HCT116 (cell line): ENCODE data around the gene INO80C. TPM values are rescaled to one million over a fixed set of nuclear protein-coding genes. Genes with fewer than 3 reads are reported as not detected.

Experiments
- ATAC-seq: fragments of 200-7000 bp; cut with Tn5 transposase; 2 replicates; pipeline ENCODE4 v1.9.1; 2020; ENCODE audit warnings: mild to moderate bottlenecking, moderate library complexity
- BruUV-seq: library from RNA; stranded (reverse); fragments of 400-500 nt; replicated peaks from 2 replicates; lab custom pipeline; 2021; lab: Mats Ljungman, UMichigan
- CTCF ChIA-PET: fragments of 300-600 bp; sonication (Branson Sonifier 250); formaldehyde crosslinking; loops from one replicate; lab custom pipeline; 2021; ENCODE audit warnings: antibody characterized with exemption; lab: Charles Lee
- POLR2A ChIA-PET: fragments of 300-600, 350-600 bp; sonication (Branson Sonifier 250); formaldehyde crosslinking; loops from one replicate; lab custom pipeline; 2021; ENCODE audit warnings: antibody characterized with exemption; lab: Charles Lee
- RAD21 ChIA-PET, 2 experiments: fragments of 300-600 bp; sonication (Branson Sonifier 250); formaldehyde crosslinking; loops; one replicate each; lab custom pipeline; 2023; ENCODE audit warnings: low total read pairs in 2 of 2; ENCODE audit not compliant: uncharacterized antibody in 2 of 2, unreplicated experiment in 2 of 2, low non-redundant PET in 1 of 2; lab: Charles Lee
- DNase-seq: peaks from one replicate; pipeline ENCODE4 v3.0.0-alpha.2; 2010; ENCODE audit warnings: low read depth, low spot score
- H2AFZ ChIP-seq: fragments of 200-600 bp; shearing (Covaris generic), sonication (generic); 2 replicates; pipeline ENCODE4 v1.6.1; 2017; ENCODE audit warnings: low read depth, mixed run types, mixed read lengths, antibody characterized with exemption, low read length; ENCODE audit not compliant: poor library complexity, severe bottlenecking
- H3K27ac ChIP-seq: 2 replicates; pipeline ENCODE4 v1.5.1; 2012; ENCODE audit warnings: low read depth, low read length
- H3K27me3 ChIP-seq: fragments of 200-600 bp; sonication (generic); 2 replicates; pipeline ENCODE4 v1.6.1; 2016; ENCODE audit warnings: mixed run types, low read length, mixed read lengths; ENCODE audit not compliant: insufficient read depth
- H3K36me3 ChIP-seq, 2 experiments: fragments of 200-500 bp in 1 of 2; fragments of 200-600 bp in 1 of 2; sonication (Bioruptor generic) in 1 of 2; sonication (generic) in 1 of 2; 2 replicates each; pipeline versions ENCODE4 v1.5.1 to v1.6.1; 2014 to 2016; ENCODE audit warnings: low read length in 2 of 2, inconsistent platforms in 1 of 2, mixed read lengths in 1 of 2, mixed run types in 1 of 2; ENCODE audit not compliant: insufficient read depth in 2 of 2, control insufficient read depth in 1 of 2
- H3K4me1 ChIP-seq, 2 experiments: fragments of 200-600 bp in 1 of 2; sonication (generic) in 1 of 2; 2 replicates each; pipeline versions ENCODE4 v1.5.1 to v1.6.1; 2012 to 2017; ENCODE audit warnings: low read length in 2 of 2, inconsistent platforms in 1 of 2, mild to moderate bottlenecking in 1 of 2, mixed read lengths in 1 of 2, mixed run types in 1 of 2, moderate library complexity in 1 of 2; ENCODE audit not compliant: insufficient read depth in 2 of 2, control insufficient read depth in 1 of 2
- H3K4me2 ChIP-seq: fragments of 200-600 bp; sonication (generic); 2 replicates; pipeline ENCODE4 v1.6.1; 2017; ENCODE audit warnings: mixed run types, low read length, mixed read lengths
- H3K4me3 ChIP-seq, 2 experiments: fragments of 200-600 bp in 1 of 2; sonication (generic) in 1 of 2; replicated peaks in 1 of 2; 2 replicates each; pipeline ENCODE4 v1.5.1; 2011 to 2016; ENCODE audit warnings: low read length in 2 of 2, control low read depth in 1 of 2, low read depth in 1 of 2, mild to moderate bottlenecking in 1 of 2, mixed read lengths in 1 of 2, mixed run types in 1 of 2
- H3K79me2 ChIP-seq: fragments of 200-600 bp; sonication (generic); 2 replicates; pipeline ENCODE4 v1.6.1; 2017; ENCODE audit warnings: mild to moderate bottlenecking, mixed run types, low read length, moderate library complexity, mixed read lengths; ENCODE audit not compliant: insufficient read depth
- H3K9ac ChIP-seq: fragments of 200-600 bp; sonication (generic); 2 replicates; pipeline ENCODE4 v1.6.1; 2016; ENCODE audit warnings: low read length, mixed read lengths
- H3K9me2 ChIP-seq: fragments of 200-600 bp; sonication (generic), shearing (Covaris generic); 2 replicates; pipeline ENCODE4 v1.6.1; 2017; ENCODE audit warnings: mixed run types, mild to moderate bottlenecking, moderate library complexity; ENCODE audit not compliant: insufficient read depth
- H3K9me3 ChIP-seq, 2 experiments: fragments of 200-500 bp in 1 of 2; fragments of 200-600 bp in 1 of 2; sonication (Bioruptor generic) in 1 of 2; sonication (generic) in 1 of 2; 2 replicates each; pipeline ENCODE4 v1.6.1; 2014 to 2017; ENCODE audit warnings: low read length in 2 of 2, mixed read lengths in 2 of 2, inconsistent platforms in 1 of 2, low read depth in 1 of 2, mild to moderate bottlenecking in 1 of 2, mixed run types in 1 of 2, moderate library complexity in 1 of 2; ENCODE audit not compliant: control insufficient read depth in 1 of 2, insufficient read depth in 1 of 2
- H4K20me1 ChIP-seq: fragments of 200-600 bp; sonication (generic), shearing (Covaris generic); 2 replicates; pipeline ENCODE4 v1.6.1; 2017; ENCODE audit warnings: mixed run types, mild to moderate bottlenecking, moderate library complexity; ENCODE audit not compliant: insufficient read depth
- ATF3 ChIP-seq: IDR thresholded peaks from 2 replicates; pipeline ENCODE4 v1.6.1; 2012
- CBX3 ChIP-seq: IDR thresholded peaks from 2 replicates; pipeline ENCODE4 v1.6.1; 2012; ENCODE audit warnings: low read depth
- CEBPB ChIP-seq: IDR thresholded peaks from 2 replicates; pipeline ENCODE4 v1.6.1; 2012; ENCODE audit warnings: low read depth
- EGR1 ChIP-seq: IDR thresholded peaks from 2 replicates; pipeline ENCODE4 v1.6.1; 2012; ENCODE audit warnings: low read depth
- FOSL1 ChIP-seq: IDR thresholded peaks from 2 replicates; pipeline ENCODE4 v1.6.1; 2012; ENCODE audit warnings: low read depth
- JUND ChIP-seq: IDR thresholded peaks from 2 replicates; pipeline ENCODE4 v1.6.1; 2012
- POLR2A ChIP-seq: IDR thresholded peaks from 2 replicates; pipeline ENCODE4 v1.7.0; 2011; ENCODE audit warnings: borderline replicate concordance; ENCODE audit not compliant: insufficient read depth, insufficient read length; ENCODE audit errors: extremely low read depth
- RAD21 ChIP-seq: IDR thresholded peaks from 2 replicates; pipeline ENCODE4 v1.6.1; 2012; ENCODE audit warnings: low read depth, mild to moderate bottlenecking
- REST ChIP-seq: IDR thresholded peaks from 2 replicates; pipeline ENCODE4 v1.6.1; 2012; ENCODE audit warnings: low read depth
- SIN3A ChIP-seq: IDR thresholded peaks from 2 replicates; pipeline ENCODE4 v1.6.1; 2012; ENCODE audit warnings: low read depth
- SP1 ChIP-seq: IDR thresholded peaks from 2 replicates; pipeline ENCODE4 v1.6.1; 2012; ENCODE audit warnings: low read depth
- SRF ChIP-seq: IDR thresholded peaks from 2 replicates; pipeline ENCODE4 v1.6.1; 2012; ENCODE audit warnings: low read depth
- TCF7L2 ChIP-seq: IDR thresholded peaks from 2 replicates; pipeline ENCODE4 v1.7.0; 2011; ENCODE audit warnings: borderline replicate concordance, inconsistent platforms; ENCODE audit not compliant: insufficient read depth, insufficient read length; ENCODE audit errors: extremely low read depth
- YY1 ChIP-seq: IDR thresholded peaks from 2 replicates; pipeline ENCODE4 v1.6.1; 2011; ENCODE audit warnings: low read length, low read depth, moderate library complexity, mild to moderate bottlenecking; ENCODE audit not compliant: insufficient replicate concordance; ENCODE audit errors: extremely low read depth
- ZNF274 ChIP-seq: fragments of 200-500 bp; sonication (Bioruptor generic); IDR thresholded peaks from 2 replicates; pipeline ENCODE4 v1.6.1; 2014; ENCODE audit warnings: mild to moderate bottlenecking, low read depth, low read length, inconsistent platforms
- intact Hi-C: fragments of 100-400 bp; cut with micrococcal nuclease; formaldehyde crosslinking; loops from 2 replicates; pipeline ENCODE4 v1.10.0; 2022
- total RNA-seq: library from RNA; stranded (reverse); gene quantifications from one replicate; pipeline ENCODE4 v1.2.1, GENCODE V29; 2021; ENCODE audit not compliant: unreplicated experiment
- TF ChIP-seq, protein P1 (sequence below), 3 experiments: fragments of 200-600 bp in 1 of 3; sonication (generic) in 1 of 3; IDR thresholded peaks in 2 of 3; conservative IDR thresholded peaks in 1 of 3; 2 replicates each; pipeline ENCODE4 v1.5.1; 2012 to 2017; ENCODE audit warnings: low read depth in 2 of 3, low read length in 2 of 3, antibody characterized with exemption in 1 of 3, borderline replicate concordance in 1 of 3, control low read depth in 1 of 3, mild to moderate bottlenecking in 1 of 3, mixed read lengths in 1 of 3, mixed run types in 1 of 3, moderate library complexity in 1 of 3; ENCODE audit not compliant: insufficient read depth in 1 of 3

INO80C gene
- total RNA-seq, 1 experiment from 2014 or later = 30.7 TPM

DNA sequence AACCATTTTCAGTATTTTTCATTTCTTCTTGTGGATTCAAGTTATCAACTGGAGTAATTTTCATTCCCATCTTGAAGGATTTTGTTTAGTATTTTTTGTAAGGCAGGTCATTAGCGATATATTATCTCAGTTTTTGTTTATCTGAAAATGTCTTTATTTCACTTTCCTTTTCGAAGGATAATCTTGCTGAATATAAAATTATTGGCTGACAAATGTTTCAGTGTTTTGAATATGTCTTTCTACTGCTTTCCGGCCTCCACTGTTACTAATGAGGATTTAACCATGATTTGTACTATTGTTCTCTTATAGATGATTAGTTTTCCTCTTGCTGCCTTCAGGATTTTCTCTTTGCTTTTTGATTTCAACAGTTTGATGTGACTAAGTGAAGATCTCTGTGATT lies 62.4 kb downstream of the INO80C start:
- no peaks in the 10 kb centered on the region for H3K27me3 ChIP-seq
- no peaks in the 10 kb centered on the region for H4K20me1 ChIP-seq
- H2AFZ ChIP-seq = peak overlapping the region; percentile 7
- H3K27ac ChIP-seq = peak overlapping the region; percentile 41; the same call in 1 of the 2 replicates
- ChIA-PET CTCF (no interaction called here), RAD21 (no interaction called here), POLR2A (no interaction called here)
- no peak overlapping the region for H3K4me3 ChIP-seq
- no peak overlapping the region for H3K9ac ChIP-seq
- no peaks in the 10 kb centered on the region for H3K9me2 ChIP-seq
- no peaks in the 10 kb centered on the region for H3K36me3 ChIP-seq
- no peaks in the 10 kb centered on the region for H3K79me2 ChIP-seq
- no peak overlapping the region for H3K4me2 ChIP-seq
- no peak for ATAC-seq
- TF ChIP-seq RAD21 (no peak), CBX3 (no peak), FOSL1 (no peak), EGR1 (no peak), JUND (no peak)
- TF ChIP-seq, protein P1, sequence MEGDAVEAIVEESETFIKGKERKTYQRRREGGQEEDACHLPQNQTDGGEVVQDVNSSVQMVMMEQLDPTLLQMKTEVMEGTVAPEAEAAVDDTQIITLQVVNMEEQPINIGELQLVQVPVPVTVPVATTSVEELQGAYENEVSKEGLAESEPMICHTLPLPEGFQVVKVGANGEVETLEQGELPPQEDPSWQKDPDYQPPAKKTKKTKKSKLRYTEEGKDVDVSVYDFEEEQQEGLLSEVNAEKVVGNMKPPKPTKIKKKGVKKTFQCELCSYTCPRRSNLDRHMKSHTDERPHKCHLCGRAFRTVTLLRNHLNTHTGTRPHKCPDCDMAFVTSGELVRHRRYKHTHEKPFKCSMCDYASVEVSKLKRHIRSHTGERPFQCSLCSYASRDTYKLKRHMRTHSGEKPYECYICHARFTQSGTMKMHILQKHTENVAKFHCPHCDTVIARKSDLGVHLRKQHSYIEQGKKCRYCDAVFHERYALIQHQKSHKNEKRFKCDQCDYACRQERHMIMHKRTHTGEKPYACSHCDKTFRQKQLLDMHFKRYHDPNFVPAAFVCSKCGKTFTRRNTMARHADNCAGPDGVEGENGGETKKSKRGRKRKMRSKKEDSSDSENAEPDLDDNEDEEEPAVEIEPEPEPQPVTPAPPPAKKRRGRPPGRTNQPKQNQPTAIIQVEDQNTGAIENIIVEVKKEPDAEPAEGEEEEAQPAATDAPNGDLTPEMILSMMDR (IDR thresholded peaks at IDR 0.05 in 2 of 3, conservative IDR thresholded peaks at IDR 0.05 in 1 of 3; ENCODE audit: borderline replicate concordance in 1 of 3, insufficient read depth in 1 of 3, low read depth in 2 of 3, low read length in 2 of 3) = no peak
- BruUV-seq = no TSS peak
- no peak for DNase-seq
- intact Hi-C loops = no loop called here
- H3K9me3 ChIP-seq = no peaks in the 10 kb centered on the region
- no peaks in the 10 kb centered on the region for H3K4me1 ChIP-seq

- no peaks in the 10 kb centered on the region for H3K9me3 ChIP-seq
- intact Hi-C loops = no loop called here
- no peak overlapping the region for H3K4me3 ChIP-seq
- POLR2A ChIA-PET = no interaction called here
- H4K20me1 ChIP-seq = no peaks in the 10 kb centered on the region
- no TSS peak for BruUV-seq
- no peaks in the 10 kb centered on the region for H3K36me3 ChIP-seq
- no peak overlapping the region for H3K9ac ChIP-seq
- CTCF ChIA-PET = interaction anchor here (0.7 kb wide), 1 partner anchor 23 kb away, joined by 3 read pairs; no protein-coding TSS in a partner anchor
- RAD21 ChIA-PET = no interaction called here
- no peaks in the 10 kb centered on the region for H3K79me2 ChIP-seq
- no peak overlapping the region for H3K27ac ChIP-seq
- DNase-seq (no peak), ATAC-seq (no peak)
- H3K4me1 ChIP-seq = no peaks in the 10 kb centered on the region
- no peaks in the 10 kb centered on the region for H3K27me3 ChIP-seq
- no peaks in the 10 kb centered on the region for H3K9me2 ChIP-seq
- H3K4me2 ChIP-seq = no peak overlapping the region
- H2AFZ ChIP-seq = no peak overlapping the region
- TF ChIP-seq SIN3A (no peak), YY1 (no peak), CEBPB (no peak), JUND (no peak), SP1 (no peak), REST (no peak), POLR2A (no peak), SRF (no peak), ATF3 (no peak), TCF7L2 (no peak), ZNF274 (no peak), RAD21 (no peak)
Measured at GRCh38 chr18:35432565-35433001, 65.2 kb downstream of the INO80C start.
